Stimulated activated CD4-positive, alpha-beta T cell treated with anti-CD3 and anti-CD28 coated beads, Interleukin-4, amount 100 ng/mL, for 4 hours (primary cell): ENCODE data around the gene SMIM35.

Experiments
- DNase-seq, 2 experiments: peaks; one replicate each; pipeline ENCODE4 v3.0.0-alpha.2; 2020

Gene SMIM35

GRCh38 chr11:118108513-118108912 lies 21.8 kb upstream of the SMIM35 start:
- no peak for DNase-seq

- no peak for DNase-seq
Measured at GRCh38 chr11:118106789-118107335, 20.1 kb upstream of the SMIM35 start.

GRCh38 chr11:118105657-118106305 lies 19.0 kb upstream of the SMIM35 start:
- no peak for DNase-seq

- no peak for DNase-seq
Measured at GRCh38 chr11:118104491-118104890, 17.7 kb upstream of the SMIM35 start.

GRCh38 chr11:118102721-118103261 lies 16.0 kb upstream of the SMIM35 start:
- no peak for DNase-seq

- DNase-seq, result no peak
Measured at GRCh38 chr11:118100691-118101232, 14.0 kb upstream of the SMIM35 start.

GRCh38 chr11:118099838-118100556 lies 13.2 kb upstream of the SMIM35 start:
- no peak for DNase-seq

GRCh38 chr11:118098996-118099837 lies 12.5 kb upstream of the SMIM35 start:
- peak in 1 of 2 experiments; percentile 3 for DNase-seq

GRCh38 chr11:118095967-118096367 lies 9.2 kb upstream of the SMIM35 start:
- no peak for DNase-seq

- DNase-seq, result no peak
Measured at GRCh38 chr11:118095493-118095892, 8.7 kb upstream of the SMIM35 start.

- DNase-seq, result no peak
Measured at GRCh38 chr11:118092907-118093571, 6.3 kb upstream of the SMIM35 start.

- DNase-seq, result no peak
Measured at GRCh38 chr11:118091690-118092089, 4.9 kb upstream of the SMIM35 start.

GRCh38 chr11:118090545-118091162 lies 3.9 kb upstream of the SMIM35 start:
- DNase-seq, result no peak

GRCh38 chr11:118088531-118088930 lies 1.8 kb upstream of the SMIM35 start:
- DNase-seq, result no peak

- DNase-seq, result no peak
Measured at GRCh38 chr11:118087931-118088330, 1.2 kb upstream of the SMIM35 start.

- DNase-seq, result no peak
Measured at GRCh38 chr11:118084656-118085055, 2.1 kb downstream of the SMIM35 start.

- DNase-seq, result no peak
Measured at GRCh38 chr11:118084247-118084646, 2.5 kb downstream of the SMIM35 start.

- DNase-seq, result no peak
Measured at GRCh38 chr11:118082880-118083552, 3.7 kb downstream of the SMIM35 start.

GRCh38 chr11:118081241-118081958 lies 5.4 kb downstream of the SMIM35 start:
- no peak for DNase-seq

GRCh38 chr11:118080296-118080695 lies 6.5 kb downstream of the SMIM35 start:
- DNase-seq, result no peak
